Gastroesophageal sphincter (tissue), 4 donors: ENCODE results near the gene ZNF219. TPM values are rescaled to one million over a fixed set of nuclear protein-coding genes. Genes with fewer than 3 reads are reported as not detected.

Experiments used
- ATAC-seq: fragments of 150-250 bp; one replicate; pipeline ENCODE4 v1.9.1; 2016; ENCODE audit warnings: mild to moderate bottlenecking, moderate library complexity
- H3K27ac ChIP-seq, 4 donors: fragments of 200-600 bp; sonication (generic) in 3 of 4; 1 replicate in 3 of 4; 2 replicates in 1 of 4; pipeline ENCODE4 v1.5.1; 2016 to 2019
- H3K27me3 ChIP-seq: fragments of 200-600 bp; sonication (generic); one replicate; pipeline ENCODE4 v1.5.1; 2019
- H3K36me3 ChIP-seq, 2 donors: fragments of 200-600 bp; sonication (generic); one replicate each; pipeline ENCODE4 v1.5.1; 2019; ENCODE audit warnings: control low read depth in 1 of 2
- H3K4me1 ChIP-seq, 3 donors: fragments of 200-600 bp; sonication (generic); 1 replicate in 2 of 3; 2 replicates in 1 of 3; pipeline ENCODE4 v1.5.1; 2016 to 2019; ENCODE audit warnings: control low read depth in 2 of 3
- H3K4me3 ChIP-seq, 2 donors: fragments of 200-600 bp; sonication (generic); one replicate each; pipeline ENCODE4 v1.5.1; 2019; ENCODE audit warnings: mild to moderate bottlenecking in 1 of 2, moderate library complexity in 1 of 2
- H3K9me3 ChIP-seq, 3 donors: fragments of 200-600 bp; sonication (generic); one replicate each; pipeline ENCODE4 v1.5.1; 2017 to 2019; ENCODE audit warnings: control low read depth in 2 of 3
- EP300 ChIP-seq: sonication (generic); formaldehyde crosslinking; IDR thresholded peaks from one replicate; pipeline ENCODE4 v1.6.1; 2017; ENCODE audit warnings: antibody characterized with exemption, mild to moderate bottlenecking
- POLR2A ChIP-seq, 2 donors: fragments of 450-650 bp; IDR thresholded peaks; one replicate each; pipeline ENCODE4 v1.6.1; 2017; ENCODE audit warnings: antibody characterized with exemption in 2 of 2, mild to moderate bottlenecking in 2 of 2, moderate library complexity in 1 of 2
- POLR2AphosphoS5 ChIP-seq: sonication (generic); formaldehyde crosslinking; IDR thresholded peaks from one replicate; pipeline ENCODE4 v1.6.1; 2017; ENCODE audit warnings: antibody characterized with exemption
- WGBS, 2 donors: methylation state at CpG; one replicate each; pipeline ENCODE4 v1.1.5; 2018; ENCODE audit warnings: low coverage in 1 of 2; 5-methylcytosine and 5-hydroxymethylcytosine counted together
- total RNA-seq, 4 donors: library from RNA; depleted of rRNA; stranded (reverse); fragments of >200 nt; gene quantifications; one replicate each; pipeline ENCODE4 v1.1.0, GENCODE V29; 2016
- TF ChIP-seq, protein P1 (sequence below), 4 experiments: fragments of 200-600 bp in 2 of 4; fragments of 450-650 bp in 2 of 4; sonication (generic) in 1 of 4; IDR thresholded peaks; one replicate each; pipeline ENCODE4 v1.5.1; 2017 to 2019; ENCODE audit warnings: antibody characterized with exemption in 4 of 4, mild to moderate bottlenecking in 2 of 4, moderate library complexity in 2 of 4

The ZNF219 gene
- total RNA-seq, 4 donors from 2014 or later, result 42.5 to 112 (median 77.4) TPM

DNA sequence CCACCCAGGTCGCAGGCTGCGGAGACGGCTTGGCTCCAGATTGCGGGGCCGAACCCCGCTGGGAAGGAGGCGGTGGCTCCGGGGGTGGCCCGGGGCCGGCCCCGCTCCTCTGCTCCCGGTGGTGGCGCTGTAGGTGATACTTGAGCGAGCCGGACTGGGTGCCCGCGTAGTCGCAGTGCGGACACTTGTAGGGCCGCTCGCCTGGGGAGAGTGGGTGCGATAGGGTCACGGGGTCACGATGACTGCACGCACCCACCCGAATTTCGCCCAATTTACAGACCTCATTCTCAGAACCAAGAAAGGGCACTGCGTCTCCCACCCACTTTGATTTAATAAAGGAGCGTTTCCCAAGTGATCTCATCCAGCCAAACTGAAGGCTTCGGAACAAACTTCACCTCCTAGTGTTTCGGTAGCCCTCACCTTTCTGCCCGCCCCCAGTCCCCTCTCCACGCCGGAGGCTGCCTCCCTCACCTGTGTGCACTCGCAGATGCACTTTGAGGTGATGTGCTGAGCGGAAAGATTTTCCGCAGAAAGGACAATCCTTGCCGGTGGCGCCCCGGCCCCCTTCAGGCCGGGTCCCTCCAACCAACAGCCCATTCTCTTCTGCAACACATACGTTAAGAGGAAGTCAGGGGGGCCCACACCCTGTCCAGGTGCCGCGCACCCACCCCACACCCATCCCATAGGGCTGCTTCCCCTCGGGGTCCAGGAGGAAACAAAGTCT lies 7.4 kb downstream of the ZNF219 start:
- WGBS, 2 donors, result 78 to 83% methylated on average over 15 of the region's 45 CpGs
- Histone ChIP-seq H3K27ac (peak overlapping the region in 1 of 4 donors; percentile 38), H3K36me3 (peaks cover 0 to 69% of the 10 kb centered on the region in 2 donors), H3K9me3 (no peaks in the 10 kb centered on the region), H3K27me3 (no peaks in the 10 kb centered on the region), H3K4me1 (peaks cover 0 to 58% (median 15%) of the 10 kb centered on the region in 3 donors), H3K4me3 (no peak overlapping the region)
- ATAC-seq, result no peak
- TF ChIP-seq, protein P1, sequence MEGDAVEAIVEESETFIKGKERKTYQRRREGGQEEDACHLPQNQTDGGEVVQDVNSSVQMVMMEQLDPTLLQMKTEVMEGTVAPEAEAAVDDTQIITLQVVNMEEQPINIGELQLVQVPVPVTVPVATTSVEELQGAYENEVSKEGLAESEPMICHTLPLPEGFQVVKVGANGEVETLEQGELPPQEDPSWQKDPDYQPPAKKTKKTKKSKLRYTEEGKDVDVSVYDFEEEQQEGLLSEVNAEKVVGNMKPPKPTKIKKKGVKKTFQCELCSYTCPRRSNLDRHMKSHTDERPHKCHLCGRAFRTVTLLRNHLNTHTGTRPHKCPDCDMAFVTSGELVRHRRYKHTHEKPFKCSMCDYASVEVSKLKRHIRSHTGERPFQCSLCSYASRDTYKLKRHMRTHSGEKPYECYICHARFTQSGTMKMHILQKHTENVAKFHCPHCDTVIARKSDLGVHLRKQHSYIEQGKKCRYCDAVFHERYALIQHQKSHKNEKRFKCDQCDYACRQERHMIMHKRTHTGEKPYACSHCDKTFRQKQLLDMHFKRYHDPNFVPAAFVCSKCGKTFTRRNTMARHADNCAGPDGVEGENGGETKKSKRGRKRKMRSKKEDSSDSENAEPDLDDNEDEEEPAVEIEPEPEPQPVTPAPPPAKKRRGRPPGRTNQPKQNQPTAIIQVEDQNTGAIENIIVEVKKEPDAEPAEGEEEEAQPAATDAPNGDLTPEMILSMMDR (IDR thresholded peaks at IDR 0.05), result no peak
- TF ChIP-seq POLR2AphosphoS5 (no peak), EP300 (no peak), POLR2A (IDR thresholded peaks at IDR 0.05) (no peak)

DNA sequence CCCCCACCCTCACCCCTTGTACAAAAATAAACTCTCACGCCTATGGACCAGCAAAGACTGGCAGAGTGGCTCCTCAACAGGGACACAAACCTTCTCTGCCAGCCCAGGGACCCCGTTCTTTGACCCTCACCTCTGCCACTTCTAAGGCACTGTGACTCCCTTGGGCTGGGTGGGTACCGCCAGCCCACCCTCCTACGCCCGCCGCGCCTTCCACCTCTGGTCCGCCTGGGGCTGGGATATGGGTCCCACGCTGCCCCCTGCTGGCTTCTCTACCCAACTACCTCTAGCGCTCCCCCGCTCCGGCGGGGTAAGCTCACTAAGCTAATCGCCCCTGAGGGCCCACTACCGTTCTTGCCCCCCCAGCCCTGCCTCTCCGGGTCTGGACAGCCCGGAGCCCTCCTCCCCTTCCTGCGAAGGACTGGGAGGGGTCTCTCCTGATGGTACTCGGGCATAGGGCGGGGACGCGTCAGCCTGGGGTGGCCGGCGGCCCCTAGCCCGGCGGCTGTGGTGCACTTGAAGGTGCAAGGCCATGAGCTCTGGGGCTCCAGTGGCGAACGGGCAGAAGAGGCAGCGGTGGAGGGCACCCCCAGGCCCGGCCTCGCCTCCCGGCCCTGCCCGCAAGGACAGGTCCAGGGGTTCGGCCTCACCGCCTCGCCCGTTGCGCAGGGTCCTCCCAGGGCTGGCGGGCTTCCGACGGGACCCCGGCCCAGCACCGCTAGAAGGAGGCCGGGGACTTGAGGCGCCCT lies 8.1 kb downstream of the ZNF219 start:
- no peaks in the 10 kb centered on the region for H3K27me3 ChIP-seq
- TF ChIP-seq POLR2AphosphoS5, result no peak
- TF ChIP-seq, protein P1 (IDR thresholded peaks at IDR 0.05), result peak in 3 of 4 experiments; percentile 51 to 73 (median 71)
- no peak overlapping the region for H3K4me3 ChIP-seq
- WGBS, 2 donors, result 62% methylated on average over 15 of the region's 45 CpGs; no CpG with 5 or more reads in 1 of the 2 donors
- no peaks in the 10 kb centered on the region for H3K9me3 ChIP-seq
- peak overlapping the region in 3 of 4 donors; percentile 37 to 54 (median 38) for H3K27ac ChIP-seq
- H3K4me1 ChIP-seq, result peaks cover 0 to 57% (median 15%) of the 10 kb centered on the region in 3 donors
- peaks cover 0 to 77% of the 10 kb centered on the region in 2 donors for H3K36me3 ChIP-seq
- ATAC-seq, result peak; percentile 18

DNA sequence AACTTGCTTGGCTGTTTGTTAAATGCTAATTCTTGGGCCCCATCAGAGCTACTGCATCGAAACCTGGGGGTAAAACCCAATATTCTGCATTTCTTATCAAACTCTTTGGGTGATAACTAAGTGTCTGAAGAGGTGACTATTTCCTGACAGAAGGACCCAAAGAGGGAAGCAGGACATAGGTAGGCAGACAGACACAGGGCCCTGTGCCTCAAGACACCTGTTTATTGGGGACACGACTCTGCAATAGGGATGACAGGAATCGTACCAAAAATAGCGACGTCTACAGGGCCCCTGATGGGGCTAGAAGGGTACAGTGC lies 8.6 kb downstream of the ZNF219 start:
- 73 to 75% methylated on average over 2 to 3 of the region's 5 CpGs for WGBS, 2 donors
- no peaks in the 10 kb centered on the region for H3K9me3 ChIP-seq
- peaks cover 0 to 57% (median 15%) of the 10 kb centered on the region in 3 donors for H3K4me1 ChIP-seq
- ATAC-seq, result no peak
- H3K27me3 ChIP-seq, result no peaks in the 10 kb centered on the region
- TF ChIP-seq POLR2A (IDR thresholded peaks at IDR 0.05), result peak in 1 of 2 donors; percentile 7
- TF ChIP-seq EP300, result no peak
- H3K27ac ChIP-seq, result peak overlapping the region in 2 of 4 donors; percentile 37 to 38
- H3K4me3 ChIP-seq, result no peak overlapping the region
- H3K36me3 ChIP-seq, result peaks cover 0 to 82% of the 10 kb centered on the region in 2 donors

DNA sequence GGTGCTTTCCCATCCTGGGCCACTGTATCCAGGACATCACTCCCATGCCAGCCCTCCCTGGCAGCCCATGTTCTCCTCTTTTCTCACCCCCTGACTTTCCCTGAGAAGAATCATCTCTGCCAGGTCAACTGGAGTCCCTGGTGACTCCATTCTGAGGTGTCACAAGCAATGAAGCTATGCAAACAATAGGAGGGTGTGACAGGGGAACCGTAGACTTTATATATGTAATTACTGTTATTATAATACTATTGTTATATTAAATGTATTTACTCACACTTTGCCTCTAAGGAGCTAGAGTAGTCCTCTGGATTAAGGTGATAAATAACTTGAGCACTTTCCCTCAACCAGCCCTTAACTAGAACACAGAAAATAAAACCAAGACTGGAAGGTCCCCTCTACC lies 9.2 kb downstream of the ZNF219 start:
- TF ChIP-seq EP300 (no peak), POLR2A (IDR thresholded peaks at IDR 0.05) (no peak), POLR2AphosphoS5 (no peak)
- TF ChIP-seq, protein P1 (IDR thresholded peaks at IDR 0.05), result no peak
- Histone ChIP-seq H3K27me3 (no peaks in the 10 kb centered on the region), H3K4me1 (peaks cover 0 to 57% (median 15%) of the 10 kb centered on the region in 3 donors), H3K36me3 (peaks cover 0 to 88% of the 10 kb centered on the region in 2 donors), H3K27ac (peak overlapping the region in 1 of 4 donors; percentile 24), H3K9me3 (no peaks in the 10 kb centered on the region), H3K4me3 (no peak overlapping the region)
- no peak for ATAC-seq
- 43 to 44% methylated on average over 1 of the region's 1 CpG for WGBS, 2 donors

DNA sequence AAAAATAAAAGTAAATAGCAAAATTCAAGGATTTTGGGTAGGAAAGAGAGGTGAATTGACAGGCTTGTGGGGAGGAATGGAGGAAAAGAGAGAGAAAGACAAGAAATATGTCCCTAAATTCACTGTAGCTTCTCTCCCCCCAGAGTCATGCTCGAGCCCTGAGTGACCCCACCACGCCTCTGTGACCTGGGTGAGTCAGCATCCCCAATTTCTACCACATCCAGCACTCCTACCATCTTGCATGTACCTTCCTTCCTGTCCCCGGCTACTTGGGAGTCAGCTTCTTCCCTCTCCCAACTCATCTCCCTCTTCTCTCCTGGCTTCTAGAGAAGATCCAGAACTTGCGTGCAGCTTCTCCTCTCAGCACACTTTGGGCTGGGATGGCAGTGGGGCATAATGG lies 9.8 kb downstream of the ZNF219 start:
- 59 to 80% methylated on average over 2 to 4 of the region's 4 CpGs for WGBS, 2 donors
- Histone ChIP-seq H3K9me3 (no peaks in the 10 kb centered on the region), H3K4me3 (no peak overlapping the region), H3K36me3 (peaks cover 0 to 93% of the 10 kb centered on the region in 2 donors), H3K27ac (peak overlapping the region in 2 of 4 donors; percentile 24), H3K4me1 (peaks cover 0 to 51% (median 11%) of the 10 kb centered on the region in 3 donors), H3K27me3 (no peaks in the 10 kb centered on the region)
- TF ChIP-seq POLR2A (IDR thresholded peaks at IDR 0.05) (no peak), EP300 (no peak), POLR2AphosphoS5 (no peak)
- TF ChIP-seq, protein P1 (IDR thresholded peaks at IDR 0.05), result no peak
- no peak for ATAC-seq
